HG02798 (cell line): Measurements from ENCODE around the gene FNIP2.
A peak's percentile ranks its signal among the peaks of the same experiment; 100 is the strongest.
"Not testable (repeated sequence)": the region's sequence is repeated elsewhere in the genome, so short reads cannot be mapped to it uniquely, and the experiment has no call there.

ENCODE experiments used
- ATAC-seq: cut with Tn5 transposase; IDR thresholded peaks from one replicate; pipeline ENCODE4 v1.9.1; 2021; ENCODE audit warnings: mild to moderate bottlenecking; ENCODE audit not compliant: unreplicated experiment, poor library complexity

Gene FNIP2

DNA sequence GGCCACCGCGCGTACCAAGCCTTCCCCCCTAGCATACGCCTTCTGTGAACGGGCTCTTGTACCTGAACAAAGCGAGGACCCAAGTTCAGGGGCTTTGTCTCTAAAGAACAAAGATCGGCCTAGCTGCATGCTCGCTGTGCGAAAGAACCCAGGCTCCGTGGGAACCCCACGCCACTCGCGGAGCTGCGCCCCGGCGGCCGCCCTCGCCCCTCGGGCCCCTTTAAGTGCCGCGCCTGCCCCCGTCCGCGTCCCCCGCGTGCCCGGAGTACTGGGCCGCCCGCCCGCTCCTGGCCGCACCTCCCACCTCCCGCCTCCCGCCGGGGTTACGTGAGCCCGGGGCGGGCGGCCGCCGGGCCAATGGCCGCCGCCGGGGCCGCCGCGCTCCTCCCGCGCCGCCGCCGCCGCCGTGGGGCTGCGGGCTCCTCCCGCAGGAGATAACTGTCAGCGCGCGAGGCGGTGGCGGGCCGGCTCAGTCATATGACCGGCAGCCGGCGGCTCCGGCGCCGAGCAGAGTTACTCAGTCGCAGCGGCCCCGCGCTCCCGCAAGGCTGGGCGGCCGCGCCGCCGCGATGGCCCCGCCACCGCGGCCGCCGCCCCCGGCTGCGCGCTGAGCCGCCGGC, at the start of gene FNIP2:
TSS of gene FNIP2 (plus strand) at position 472 of the 620 bp plus-strand sequence. CDS start 187 bp downstream, outside the sequence.
- ATAC-seq, result peak; percentile 91

DNA sequence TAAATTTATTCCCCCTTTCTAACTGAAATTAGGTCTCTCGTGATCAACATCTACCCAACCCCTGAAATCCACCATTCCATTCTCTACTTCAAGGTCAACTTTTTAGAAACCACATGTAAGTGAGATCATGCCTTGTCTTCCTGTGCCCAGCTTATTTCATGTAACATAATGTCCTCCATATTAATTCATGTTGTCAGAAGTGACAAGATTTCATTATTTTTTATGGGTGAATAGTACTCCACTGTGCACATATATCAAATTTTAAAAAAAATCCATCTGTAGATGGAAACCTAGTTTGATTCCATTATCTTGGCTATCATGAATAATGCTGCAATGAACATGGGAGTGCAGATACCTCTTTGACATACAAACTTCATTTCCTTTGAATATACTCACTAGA, 47.1 kb upstream of the FNIP2 start:
- ATAC-seq, result no peak

DNA sequence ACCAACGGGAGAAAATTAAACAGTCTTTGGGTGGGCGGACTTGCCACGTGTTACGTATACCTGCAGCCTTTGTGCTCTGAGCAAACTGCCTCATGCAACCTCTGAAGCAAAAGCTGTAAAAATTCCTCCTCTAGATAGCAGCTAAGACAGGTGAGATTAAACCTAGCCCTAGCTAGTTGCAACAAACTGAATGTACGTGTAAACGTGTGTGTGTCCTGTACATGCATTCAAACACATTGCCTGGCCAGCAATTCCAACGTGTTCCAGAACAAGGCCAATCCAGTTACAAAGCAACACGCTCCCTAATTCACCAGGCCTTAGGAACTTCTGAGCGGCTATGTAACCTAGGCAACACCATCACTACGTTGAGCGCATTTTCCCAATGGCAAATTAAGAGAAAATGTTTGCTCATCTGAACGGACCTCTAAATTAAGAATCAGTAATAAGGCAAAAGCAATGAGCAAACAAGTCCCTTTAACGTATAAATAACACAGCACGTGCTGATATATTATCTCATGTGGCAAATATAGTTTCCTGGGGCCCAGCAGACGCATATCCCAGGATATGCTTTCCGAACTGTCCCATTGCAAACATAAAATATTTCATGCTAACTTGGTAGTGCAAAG, 46.4 kb upstream of the FNIP2 start:
- no peak for ATAC-seq

DNA sequence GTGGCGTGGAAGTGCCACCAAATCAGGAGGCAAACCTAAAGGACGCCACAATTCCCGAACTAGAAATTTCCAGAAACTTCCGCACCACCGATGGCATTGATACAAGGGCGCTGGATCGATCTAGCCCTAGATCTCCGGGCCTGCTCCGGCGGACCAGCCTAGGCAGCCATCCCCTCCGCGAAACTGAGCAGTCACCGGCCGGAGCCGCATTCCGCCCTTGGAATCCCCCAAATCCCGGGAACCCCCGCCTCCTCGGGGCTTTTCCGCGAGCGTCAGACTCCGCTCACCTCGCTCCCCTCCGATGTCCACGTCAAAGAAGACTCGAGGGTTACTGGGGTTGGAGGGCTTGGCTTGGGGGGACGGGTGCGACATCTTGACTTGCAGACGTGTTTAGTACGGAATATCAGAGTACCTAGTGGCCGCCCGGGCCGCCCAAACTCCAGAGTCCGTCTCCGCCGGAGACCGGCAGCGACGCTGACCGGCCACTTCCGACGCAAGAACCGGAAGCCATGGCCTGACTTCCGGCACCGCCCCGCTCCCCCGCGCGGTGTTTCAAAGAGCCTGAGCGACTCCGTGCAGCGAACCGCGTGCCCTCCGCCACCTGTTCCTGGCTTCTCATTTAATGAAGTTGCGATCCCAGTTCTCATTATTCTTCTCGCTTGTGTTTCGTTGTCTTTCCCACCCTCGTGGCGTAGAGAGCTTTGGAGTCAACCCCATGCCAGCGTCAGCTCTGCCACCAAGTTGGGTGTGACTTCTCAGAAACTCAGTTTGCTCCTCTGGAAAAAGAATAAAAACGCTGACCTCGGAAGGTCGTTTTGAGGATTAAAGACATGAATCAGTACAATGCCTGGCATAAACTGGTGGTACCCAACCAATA, 45.7 kb upstream of the FNIP2 start, which contains the start of gene PPID:
TSS of gene PPID (minus strand) at position 480 of the 877 bp plus-strand sequence. CDS start at position 372, 108 bp downstream.
- ATAC-seq, result peak; percentile 98

DNA sequence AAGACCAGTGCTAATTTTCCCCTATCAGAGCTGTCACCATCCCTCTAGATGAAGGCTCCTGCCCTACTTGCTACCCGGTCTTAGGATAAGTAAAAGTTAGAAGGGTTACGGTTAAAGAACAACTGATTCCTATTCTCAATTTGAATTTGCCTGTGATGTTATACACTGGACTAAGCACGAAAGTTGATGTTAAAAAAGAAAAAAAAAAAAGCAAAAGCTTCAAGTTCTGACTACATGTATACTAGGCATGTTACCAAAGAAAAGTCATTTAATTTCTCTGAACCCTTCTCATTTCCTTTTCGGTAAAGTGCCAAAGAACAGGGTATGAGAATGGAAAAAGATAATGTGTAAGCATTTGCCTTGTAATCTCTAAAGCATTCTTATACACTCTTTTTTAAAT, 44.2 kb upstream of the FNIP2 start:
- ATAC-seq, result no peak

DNA sequence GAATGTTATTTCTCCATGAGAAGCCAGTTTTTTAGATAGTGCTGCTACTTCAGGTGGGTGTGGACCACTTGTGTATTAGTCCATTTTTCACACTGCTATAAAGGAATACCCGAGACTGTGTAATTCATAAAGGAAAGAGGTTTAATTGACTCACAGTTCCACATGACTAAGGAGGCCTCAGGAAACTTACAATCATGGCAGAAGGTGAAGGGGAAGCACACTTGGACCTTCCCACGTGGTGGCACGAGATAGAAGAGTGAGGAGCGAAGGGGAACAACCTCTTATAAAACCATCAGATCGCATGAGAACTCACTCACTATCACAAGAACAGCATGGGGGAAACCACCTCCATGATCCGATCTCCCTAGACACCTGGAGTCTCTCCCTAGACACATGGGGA, 42.2 kb upstream of the FNIP2 start:
- no peak for ATAC-seq

DNA sequence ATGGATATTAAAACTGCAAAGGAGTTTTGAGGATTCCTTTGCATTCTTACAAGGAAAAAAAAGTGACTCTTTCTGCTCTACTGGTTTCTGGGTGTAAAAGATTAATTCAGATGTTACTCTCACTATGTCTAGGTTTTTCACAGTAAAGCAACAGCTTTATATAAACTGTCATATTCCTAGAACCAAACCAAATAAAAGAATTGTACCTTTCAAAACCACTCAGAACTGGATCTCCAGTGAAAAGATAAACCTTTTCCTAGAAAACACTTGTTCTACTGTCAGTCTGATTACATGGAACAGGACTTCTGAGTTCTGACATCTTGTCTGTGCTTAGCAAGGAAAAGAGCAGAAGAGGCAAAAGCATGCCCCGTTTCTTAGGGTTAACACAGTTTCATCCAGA, 40.6 kb upstream of the FNIP2 start:
- no peak for ATAC-seq

DNA sequence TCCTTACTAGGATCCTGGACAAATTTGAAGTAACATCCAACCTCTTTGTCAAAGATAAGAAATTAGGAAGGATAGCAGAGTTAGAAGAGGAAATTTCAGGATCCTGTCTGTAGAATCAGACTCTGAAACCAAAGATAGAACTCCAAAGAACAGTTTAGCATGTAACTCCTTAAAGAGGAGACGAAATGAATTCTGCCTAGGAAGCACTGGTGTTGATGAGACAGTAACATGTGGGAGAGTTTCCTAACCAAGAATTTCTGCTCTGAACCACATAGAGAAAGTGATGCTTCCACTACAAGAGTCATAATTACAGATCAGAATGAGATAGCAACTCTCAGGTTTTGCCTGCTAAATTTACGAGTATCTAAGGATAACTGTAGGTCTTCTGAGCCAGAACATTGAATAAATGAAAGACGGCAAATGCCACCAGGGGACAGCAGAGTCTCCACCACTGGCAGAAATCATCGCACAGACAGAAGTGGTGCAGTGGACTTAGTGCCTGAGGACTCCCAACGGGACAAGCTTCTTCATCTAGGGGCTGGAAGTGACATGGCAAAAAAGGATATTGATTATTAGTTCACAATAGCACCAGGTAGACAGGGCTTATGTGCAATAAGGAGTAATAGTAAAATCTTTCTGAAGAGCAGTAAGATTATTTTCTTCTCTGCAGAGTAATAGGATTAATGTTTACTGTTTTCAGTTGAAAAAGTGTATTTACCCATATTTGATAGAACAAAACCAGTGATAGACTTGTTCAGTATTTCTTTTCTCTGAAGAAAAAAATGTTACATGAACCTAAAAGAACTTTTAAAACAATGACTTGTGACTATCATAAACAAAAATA, 38.9 kb upstream of the FNIP2 start:
- ATAC-seq, result peak; percentile 93

DNA sequence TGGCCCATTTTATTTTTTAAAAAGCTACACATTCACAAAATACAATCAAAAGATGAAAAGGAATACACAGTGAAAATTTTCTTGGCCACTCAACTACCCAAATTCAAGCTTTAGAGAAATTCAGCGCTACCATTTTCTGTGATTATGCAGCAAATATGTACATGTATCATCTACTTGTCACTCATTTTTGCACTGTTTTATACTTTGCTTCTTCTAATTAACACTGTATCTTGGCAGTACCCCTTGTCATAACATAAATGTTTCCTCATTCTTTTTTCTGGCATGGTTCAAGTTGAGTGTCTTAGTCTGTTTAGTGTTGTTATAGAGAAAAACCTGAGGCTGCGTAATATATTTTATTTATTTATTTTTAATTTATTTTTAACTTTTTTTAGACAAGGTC, 30.0 kb upstream of the FNIP2 start:
- no peak for ATAC-seq

DNA sequence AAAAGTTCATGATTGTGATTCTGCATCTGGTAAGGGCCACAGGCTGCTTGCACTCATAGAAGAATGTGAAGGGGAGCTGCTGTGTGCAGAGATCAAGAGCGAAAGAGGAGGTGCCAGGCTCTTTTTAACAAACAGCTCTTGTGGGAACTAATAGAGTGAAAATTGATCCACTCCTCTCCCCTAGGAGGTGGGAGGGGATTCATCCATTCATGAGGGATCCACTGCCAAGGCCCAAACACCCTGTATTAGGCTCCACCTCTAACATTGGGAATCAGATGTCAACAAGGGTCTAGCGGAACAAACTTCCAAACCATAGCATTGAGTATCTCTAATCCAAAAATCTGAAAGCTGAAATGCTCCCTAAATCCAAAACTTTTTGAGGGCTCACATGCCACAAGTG, 29.2 kb upstream of the FNIP2 start:
- no peak for ATAC-seq

DNA sequence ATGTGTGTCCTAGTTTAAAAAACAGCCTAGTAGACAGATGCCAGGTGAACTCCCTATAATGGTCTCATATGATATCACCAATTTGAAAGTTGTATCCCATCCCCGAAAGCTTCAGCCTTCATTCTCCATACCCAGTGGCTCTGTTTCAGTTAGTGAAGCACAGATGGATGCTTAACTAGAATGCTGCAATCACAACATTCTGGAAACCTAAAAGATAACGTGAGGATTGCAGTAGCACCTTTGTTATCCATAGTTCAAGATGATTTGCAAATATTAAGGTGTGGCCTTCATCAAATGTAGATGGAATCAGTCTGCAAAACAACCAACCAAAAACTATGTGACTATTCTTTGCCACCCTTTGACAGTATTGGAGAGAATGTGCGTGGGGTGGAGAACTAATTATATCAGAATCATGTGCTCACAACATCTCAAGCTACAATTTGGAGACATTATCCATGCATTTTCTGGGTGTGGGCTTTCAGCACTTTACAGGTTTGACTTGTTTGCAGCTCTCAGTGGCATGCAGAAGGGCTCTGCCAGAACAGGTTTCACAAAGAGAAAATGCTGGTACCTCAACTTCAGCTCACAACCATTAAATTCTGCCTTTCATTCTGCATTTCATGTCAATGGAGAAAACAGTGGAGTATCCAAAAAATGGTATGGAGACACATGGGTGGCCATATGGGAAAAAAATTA, 27.4 kb upstream of the FNIP2 start:
- ATAC-seq, result no peak

DNA sequence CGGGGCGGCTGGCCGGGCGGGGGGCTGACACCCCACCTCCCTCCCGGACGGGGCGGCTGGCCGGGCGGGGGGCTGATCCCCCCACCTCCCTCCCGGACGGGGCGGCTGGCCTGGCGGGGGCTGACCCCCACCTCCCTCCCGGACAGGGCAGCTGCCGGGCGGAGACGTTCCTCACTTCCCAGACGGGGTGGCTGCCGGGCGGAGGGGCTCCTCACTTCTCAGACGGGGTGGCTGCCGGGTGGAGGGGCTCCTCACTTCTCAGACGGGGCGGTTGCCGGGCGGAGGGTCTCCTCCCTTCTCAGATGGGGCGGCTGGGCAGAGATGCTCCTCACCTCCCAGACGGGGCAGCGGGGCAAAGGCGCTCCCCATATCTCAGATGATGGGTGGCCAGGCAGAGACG, 22.3 kb upstream of the FNIP2 start:
- not testable (repeated sequence) for ATAC-seq

DNA sequence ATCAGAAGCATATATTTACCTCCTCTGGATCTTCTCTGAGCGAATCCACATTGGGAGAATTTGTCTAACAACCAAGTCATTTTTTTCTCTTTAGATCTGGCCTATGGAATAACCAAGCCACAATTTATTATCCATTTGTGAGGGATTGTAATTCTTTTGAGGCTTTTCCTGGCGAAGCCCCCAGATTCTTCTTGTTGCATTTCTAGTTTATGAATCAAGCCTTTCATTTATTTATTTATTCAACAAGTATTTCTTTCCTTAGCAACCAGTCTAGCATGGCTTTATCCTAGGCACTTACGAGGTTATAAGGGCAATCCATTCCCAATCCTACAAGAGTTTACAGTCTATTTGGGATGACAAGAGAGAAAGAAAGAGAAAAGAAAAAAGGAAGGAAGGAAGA, 18.4 kb upstream of the FNIP2 start:
- ATAC-seq, result no peak

DNA sequence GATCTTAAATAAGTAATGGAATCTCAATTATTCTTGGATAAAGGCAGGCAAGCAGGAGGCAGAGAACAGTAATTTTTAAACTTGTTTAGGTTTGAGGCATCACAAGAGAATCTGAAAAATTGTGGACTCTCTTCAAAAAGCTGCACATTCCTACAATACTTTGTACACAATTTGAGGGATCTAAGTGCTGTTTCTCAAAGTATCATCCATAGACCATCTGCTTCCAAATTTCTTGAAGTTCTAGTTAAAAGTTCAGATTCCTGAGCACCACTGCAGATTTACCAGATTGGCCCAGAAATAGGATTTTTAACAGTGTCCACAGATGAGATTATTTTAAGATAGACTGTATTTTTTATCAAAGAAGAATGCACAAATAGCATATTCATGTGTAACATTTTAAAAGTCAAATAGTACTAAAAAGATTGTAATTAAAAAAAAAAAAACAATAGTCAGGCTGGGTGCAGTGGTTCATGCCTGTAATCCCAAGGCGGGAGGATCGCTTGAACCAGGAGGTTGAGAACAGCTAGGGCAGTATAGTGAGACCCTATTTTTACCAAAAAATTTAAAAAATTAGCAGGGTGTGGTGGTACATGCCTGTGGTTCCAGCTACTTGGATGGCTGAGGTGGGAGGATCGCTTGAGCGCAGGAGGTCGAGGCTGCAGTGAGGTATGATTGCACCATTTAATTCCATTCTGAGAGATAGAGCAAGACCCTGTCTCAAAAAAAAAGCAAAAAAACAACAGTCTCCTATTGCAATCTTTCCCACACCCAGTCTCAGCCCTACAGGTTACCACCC, 14.2 kb upstream of the FNIP2 start:
- ATAC-seq, result no peak

DNA sequence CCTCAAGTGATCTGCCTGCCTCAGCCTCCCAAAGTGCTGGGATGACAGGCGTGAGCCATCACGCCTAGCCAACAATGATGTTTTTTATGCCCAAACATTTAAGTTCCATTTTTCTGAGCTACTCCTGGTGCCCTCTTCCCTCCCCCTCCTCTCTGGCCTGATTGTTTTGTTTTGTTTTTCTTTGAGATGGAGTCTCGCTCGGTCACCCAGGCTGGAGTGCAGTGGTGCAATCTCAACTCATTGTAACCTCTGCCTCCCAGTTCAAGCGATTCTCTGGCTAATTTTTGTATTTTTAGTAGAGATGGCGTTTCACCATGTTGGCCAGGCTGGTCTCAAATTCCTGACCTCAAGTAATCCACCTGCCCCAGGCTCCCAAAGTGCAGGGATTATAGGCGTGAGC, 13.0 kb upstream of the FNIP2 start:
- not testable (repeated sequence) for ATAC-seq

DNA sequence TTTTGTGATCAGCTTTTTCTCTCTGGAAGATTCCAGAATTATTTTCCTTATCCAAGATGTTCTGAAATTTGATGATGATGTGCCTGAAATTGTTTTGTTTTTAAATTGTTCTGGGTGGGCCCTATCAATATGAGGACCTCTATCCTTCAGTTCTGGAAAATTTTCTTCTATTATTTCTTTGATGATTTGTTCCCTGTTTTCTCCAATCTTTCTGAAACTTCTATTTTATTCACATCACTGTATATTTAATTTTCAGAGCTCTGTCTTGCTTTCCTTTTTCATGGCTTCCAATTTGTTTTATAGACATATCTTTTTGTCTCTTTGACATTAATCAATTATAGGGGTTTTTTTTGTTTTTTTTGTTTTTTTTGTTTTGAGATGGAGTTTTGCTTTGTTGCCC, 12.2 kb upstream of the FNIP2 start:
- no peak for ATAC-seq

DNA sequence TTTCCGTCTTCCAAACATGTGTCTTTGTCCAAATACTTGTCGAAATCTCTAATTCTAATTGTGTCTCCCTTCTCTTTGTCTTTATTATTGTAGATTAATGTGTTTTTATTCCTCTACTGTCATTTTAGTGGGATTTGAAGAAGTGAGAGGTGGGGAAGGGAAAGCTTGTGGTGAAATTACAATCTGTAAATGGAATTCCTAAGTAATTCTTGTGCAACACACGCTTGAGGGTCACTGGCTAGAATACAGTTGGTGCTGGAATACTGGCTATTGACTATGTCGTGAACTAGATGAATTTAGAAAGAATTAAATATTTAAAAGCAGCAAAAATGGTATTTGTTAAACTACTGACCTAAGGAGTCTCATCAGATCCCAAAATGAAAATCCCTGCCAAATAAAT, 10.7 kb upstream of the FNIP2 start:
- no peak for ATAC-seq

DNA sequence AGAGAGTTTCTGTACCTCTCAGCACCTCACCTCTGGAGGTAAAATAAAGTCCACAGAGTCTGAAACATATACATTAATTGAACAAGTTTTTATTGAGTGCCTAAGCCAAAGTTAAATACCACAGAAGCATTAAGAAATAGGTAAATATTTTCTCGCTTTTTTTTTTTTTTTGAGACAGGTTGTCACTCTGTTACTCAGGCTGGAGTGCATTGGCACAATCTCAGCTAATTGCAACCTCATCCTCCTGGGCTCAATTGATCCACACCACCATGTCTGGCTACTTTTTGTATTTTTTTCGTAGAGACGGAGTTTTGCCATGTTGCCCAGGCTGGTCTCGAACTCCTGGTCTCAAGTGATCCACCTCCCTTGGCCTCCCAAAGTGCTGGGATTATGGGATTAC, 10.1 kb upstream of the FNIP2 start:
- no peak for ATAC-seq

DNA sequence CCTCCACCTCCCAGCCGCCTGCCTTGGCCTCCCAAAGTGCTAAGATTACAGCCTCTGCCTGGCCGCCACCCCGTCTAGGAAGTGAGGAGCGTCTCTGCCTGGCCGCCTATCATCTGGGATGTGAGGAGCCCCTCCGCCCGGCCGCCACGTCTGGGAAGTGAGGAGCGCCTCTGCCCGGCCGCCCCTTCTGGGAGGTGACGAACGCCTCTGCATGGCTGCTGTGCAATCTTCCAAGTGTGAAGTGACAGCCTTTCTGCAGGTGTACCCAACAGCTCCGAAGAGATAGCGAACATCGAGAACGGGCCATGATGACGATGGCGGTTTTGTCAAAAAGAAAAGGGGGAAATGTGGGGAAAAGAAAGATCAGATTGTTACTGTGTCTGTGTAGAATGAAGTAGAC, 9.3 kb upstream of the FNIP2 start:
- not testable (repeated sequence) for ATAC-seq
